Measurements from ENCODE around the gene NR5A2.
A peak's percentile ranks its signal among the peaks of the same experiment; 100 is the strongest.

Gene NR5A2

DNA sequence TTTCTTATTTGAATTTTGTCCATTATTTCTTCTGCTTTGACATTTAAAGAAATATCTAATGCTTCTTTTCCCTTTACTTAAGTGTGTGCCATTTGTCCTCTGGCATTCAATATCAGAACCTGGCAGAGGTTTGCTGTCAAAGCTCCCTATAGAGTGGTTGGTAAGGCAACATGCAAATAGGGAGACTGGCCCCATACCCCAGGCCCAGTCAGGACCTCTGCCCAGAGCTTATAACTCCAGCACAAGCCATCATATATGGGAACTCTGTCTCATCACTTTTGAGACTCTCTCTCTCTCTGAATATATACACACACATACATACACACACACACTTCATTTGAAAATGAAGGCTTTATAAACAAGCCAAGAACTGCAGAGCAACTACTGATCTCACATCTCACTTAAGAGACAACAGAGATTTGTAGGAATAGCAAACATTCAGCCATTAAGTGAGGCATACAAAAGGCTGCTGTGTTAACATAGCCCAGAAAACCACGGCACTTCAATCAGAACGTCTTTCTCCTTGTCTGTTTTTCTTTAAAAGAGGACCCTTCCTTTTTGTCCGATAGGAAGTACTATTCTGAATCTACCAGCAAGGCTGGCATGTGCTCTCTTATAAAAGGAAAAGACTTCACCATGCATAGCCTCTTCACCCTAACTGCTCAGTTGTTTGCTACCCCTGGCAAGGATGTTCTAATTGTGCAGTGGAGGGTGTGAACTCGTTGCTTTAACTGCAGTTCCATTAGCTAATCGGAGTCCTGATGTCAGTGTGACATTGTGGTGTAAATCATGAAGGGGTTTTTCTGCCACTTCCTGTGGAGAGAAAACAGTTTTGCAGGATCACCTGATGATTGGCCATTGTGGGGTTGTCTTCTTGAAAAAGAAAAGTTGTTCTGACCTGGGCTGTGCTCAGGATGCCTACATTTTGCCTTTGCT is 101.7 kb downstream of the NR5A2 start:
- DNase-seq, result no peak

DNA sequence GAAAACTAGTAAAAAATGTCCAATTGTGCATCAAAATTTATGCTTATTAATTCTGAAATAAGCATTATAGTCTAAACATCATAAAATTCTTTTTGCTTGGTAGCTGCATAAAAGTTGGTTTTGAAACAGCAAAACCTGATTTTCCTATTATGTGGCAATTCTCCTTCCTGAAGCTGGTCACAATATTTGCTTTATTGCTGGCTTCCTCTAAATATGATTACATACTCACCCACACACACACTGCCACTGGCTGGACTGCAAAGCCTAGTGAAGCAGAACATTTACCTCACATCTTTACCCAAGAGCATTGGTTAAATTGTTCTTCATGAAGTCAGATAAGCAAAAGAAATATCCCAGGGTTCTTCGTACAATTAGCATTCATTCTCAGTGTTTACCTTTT is 103.0 kb downstream of the NR5A2 start:
- DNase-seq, result no peak

DNA sequence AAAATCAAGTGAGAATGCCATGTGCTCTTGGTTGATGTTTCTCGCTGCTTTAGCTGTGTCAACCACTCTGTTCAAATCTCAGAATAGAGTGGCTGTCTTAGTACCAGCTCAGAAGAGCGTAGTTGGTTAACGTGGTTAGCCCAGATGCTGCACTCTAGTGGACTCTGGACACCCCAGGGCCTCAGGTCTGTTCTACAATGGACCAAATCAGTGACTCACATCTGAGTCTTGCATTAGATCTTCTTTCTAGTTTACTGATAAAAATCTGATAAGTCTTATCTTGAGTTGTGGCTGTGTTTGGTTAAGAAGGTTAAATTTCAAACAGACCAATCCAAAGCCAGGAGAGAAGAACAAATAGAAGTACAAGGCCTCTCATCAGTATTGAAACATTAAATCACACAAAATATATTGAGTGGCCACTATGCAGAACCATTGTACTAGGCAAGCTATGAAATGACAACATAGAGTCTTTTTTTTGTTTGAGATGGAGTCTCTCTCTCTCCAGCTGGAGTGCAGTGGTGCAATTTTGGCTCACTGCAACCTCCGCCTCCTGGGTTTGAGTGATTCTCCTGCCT is 104.1 kb downstream of the NR5A2 start:
- no peak for DNase-seq

DNA sequence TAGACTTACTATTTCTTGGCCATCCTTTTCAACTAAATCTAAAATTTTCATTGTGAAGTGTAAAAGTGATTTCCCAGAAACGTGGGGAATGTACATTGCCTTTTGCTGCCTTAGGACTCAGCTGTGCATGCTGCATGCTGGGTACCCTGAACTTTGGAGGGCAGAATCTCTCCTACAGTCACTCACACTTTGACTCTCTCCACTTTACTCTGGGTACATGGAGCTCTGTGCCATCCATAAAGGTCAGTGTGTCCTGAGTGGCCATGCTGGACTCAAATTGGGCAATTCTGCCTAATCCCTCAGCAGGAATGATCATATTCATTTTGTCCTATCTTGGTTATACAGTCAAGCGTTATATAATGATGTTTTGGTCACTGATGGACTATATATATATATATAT is 105.6 kb downstream of the NR5A2 start:
- no peak for DNase-seq

DNA sequence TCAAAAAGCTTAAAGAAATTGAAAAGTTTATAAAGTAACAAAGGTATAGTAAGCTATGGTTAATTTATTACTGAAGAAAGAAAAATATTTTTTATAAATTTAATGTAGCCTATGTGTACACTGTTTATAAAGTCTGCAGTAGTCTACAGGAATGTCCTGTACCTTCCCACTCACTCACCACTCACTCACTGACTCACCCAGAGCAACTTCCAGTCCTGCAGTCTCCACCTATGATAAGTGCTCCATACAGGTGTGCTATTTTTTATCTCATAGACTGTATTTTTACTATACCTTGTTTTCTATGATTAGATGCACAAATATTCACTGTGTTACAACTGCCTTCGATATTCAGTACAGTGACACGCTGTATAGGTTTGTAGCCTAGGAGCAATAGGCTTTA is 106.6 kb downstream of the NR5A2 start:
- no peak for DNase-seq

DNA sequence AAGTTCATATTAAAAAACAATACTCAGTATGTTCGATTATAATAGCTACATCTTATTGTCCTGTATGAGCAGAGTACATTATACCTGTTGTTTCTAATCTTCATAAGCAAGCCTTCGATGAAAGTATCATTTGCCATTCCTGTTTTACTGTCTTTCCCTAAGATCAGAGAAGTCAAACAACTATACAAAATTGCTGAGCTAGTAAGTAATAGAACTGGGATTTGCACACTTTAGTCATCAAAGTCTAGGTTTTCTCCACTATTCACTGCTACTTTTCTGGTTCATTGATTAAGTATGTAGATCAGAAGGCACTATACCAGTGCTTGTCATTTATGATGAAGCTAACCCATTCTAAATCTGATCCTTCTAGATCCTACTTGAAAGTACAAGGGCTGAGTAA is 108.9 kb downstream of the NR5A2 start:
- DNase-seq, result no peak

DNA sequence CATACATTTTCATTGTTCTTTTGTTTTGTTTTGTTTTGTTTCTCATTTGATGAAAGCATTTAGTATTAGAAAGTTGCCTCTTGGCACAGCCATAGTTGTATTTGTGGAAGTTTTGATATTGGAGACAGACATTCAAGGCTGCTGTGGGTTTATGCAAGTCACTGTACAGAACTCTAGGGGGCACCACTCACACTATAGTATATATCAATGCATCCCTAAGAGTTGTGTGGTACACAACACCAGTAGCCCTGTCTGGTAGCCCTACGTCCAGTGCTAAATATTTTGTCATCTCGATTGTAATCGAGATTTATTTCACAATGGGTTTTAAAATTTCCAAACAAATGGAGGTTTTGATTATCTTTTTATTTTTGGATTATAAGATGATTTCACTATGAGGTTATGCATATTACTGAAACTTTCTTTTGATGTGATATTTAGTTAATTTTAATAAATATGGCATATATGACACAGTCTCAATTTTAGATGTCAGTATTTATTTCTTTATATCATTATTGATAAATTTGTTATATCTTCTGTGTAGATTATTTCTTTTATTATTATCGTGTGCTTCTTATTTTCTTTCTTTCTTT is 112.2 kb downstream of the NR5A2 start:
- no peak for DNase-seq

DNA sequence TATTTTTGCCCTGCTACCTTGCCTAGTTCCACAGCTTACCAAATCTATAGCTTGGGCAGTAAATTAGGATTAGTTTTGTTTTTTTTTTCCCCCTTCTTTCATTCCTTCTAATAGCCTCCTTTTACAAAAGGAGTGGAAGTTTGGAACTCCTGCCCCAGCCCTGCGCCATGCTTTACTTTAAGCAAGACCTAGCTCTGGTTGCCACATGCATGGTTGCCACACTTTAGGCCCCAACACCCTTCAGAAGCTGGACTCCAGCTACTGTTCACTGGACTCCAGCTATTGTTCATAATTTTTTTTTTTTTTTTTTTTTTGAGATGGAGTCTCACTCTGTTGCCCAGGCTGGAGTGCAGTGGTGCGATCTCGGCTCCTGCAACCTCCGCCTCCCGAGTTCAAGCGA is 115.8 kb downstream of the NR5A2 start:
- DNase-seq, result no peak

DNA sequence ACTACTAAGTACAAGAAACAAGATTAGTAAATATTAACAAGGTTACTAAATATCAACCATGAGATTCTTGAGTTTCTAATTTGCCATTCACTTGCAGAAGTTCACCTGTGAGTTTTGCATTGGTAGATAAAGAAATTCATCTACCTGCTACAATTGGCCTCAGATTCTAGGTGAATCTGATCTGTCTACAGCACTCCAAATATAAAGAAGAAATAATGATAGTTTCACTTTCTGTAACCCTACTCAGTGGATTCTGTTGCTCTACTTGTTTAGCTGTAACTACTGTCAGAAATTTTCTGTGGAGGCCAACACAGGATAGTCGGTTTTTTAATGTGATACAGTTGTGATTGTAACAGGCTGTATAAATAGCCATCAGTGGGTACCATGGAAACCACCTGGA is 118.6 kb downstream of the NR5A2 start:
- DNase-seq, result no peak

DNA sequence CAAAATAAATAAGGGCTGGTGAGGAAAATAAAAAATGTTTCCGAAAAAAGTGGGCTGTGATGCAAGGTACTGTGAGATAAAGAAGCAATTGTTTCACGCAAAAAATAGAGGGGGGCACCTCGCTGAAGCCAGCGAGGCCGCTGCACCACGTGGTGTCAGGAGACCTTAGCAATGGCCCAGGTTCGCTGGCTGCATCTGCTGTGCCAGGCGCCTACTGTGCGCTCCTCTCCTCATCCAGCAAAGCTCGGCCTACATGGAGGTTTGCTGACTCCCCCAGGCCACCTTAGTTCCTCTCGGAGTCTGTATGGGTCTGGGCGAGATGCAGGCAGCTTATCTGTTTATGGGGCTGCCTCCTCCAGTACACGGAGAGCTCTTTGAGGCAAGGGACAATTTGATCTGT is 119.6 kb downstream of the NR5A2 start:
- no peak for DNase-seq

DNA sequence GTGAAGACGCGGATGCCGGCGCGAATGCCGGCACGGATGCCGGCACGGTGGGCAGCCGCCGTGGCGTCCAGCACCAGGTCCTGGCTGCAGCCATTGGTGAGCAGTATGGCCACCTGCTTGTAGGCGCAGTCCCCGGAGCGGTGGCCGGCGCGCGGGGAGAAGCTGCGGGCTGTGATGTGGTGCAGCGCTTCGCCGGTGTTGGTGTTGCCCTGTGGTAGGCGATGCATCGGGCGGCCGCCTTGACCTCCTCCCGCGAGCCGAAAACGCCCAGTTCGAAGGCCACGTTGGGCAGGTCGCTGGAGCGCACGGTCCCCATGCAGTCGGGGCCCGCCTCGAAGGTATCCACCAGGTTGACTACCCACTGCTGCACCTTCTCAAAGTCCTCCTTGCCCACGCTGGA is 120.2 kb downstream of the NR5A2 start:
- DNase-seq, result no peak

DNA sequence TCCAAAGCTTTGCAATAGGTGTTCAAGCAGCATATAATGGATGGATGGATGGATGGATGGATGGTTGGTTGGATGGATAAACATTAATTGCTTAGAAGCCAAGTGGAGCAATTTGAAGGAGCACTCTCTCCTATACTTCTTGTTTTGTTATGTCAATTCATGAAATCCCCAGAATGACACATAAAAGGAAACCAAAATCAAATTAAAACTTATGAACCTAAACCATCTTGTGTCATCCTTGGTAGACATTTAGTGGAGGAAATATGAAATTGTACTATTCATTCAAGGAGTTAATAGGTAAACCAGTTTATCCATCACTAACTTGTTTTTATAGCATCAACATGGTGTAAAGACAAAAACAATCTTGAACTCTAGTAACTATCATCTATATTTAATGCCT is 122.5 kb downstream of the NR5A2 start:
- no peak for DNase-seq

DNA sequence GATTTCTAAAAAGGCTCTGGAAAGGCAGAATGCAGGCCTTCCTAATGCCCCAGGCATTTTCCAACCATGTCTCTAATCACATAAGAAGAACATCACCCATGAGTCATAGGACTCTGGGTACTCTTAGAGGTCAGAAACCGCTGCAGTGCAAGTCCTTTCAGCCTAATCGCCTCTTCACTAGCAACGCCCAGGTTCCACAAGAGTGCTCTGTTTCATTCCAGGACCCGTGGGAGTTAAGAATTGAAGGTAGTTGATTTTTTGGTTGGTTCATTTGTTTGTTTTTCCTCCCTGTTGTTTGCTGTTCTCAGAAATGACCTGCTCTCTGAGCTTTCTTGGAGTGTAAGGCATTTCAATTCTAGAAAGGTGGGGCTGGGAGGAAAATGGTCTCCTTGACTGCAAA is 123.2 kb downstream of the NR5A2 start:
- DNase-seq, result no peak

DNA sequence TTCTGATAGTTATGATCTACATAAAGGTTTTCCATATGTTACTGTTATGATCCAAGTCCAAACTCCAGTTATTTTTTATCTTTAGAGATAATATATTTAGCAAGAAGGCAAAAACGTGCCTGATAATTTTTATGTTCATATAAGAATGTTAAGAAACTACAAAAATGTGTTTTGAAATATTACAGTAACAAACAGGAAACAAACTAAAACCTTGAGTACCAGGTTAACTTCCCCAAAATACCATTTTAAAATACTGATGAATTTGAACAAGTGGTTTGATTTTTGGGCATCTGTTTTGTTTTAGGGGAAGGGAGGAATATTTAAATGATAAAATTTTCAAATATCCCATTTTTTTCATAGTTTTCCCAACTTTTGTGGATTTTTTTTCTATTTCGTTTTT is 124.8 kb downstream of the NR5A2 start:
- DNase-seq, result no peak

DNA sequence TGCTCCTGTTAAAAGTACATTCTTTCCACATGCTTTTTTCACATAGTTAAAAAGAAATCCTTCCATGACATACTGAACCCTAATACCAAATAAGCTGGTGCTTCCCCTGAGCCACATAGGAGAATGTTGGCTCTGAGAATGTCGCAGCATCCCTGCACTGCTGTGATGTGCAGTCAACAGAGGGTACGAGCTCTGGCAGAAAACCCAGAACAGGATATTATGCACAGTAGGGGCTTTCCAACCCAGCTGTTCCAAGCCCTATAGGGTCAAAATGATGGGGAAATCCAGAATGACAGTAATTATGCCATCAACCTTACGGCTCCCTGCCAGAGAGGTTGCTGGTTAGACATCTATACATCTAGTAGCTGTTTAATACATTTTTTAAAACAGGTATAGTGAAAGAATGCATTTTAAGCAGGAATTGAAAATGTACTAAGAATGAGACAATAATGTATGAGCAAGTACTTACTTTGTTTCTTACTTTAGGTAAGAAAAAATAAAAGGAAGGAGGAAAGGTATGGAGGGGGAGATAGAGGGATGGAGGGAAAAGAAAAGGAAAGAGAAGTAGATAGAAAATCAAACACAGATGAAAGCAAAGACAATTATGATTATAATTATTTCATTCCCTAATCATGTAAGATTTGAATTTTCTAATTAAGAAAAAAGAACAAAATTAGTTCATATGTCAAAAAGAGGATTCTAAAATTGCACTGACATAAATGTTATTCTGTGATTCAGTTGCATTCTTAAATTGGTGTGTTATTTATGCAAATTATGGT is 126.0 kb downstream of the NR5A2 start:
- peak; percentile 36 for DNase-seq

DNA sequence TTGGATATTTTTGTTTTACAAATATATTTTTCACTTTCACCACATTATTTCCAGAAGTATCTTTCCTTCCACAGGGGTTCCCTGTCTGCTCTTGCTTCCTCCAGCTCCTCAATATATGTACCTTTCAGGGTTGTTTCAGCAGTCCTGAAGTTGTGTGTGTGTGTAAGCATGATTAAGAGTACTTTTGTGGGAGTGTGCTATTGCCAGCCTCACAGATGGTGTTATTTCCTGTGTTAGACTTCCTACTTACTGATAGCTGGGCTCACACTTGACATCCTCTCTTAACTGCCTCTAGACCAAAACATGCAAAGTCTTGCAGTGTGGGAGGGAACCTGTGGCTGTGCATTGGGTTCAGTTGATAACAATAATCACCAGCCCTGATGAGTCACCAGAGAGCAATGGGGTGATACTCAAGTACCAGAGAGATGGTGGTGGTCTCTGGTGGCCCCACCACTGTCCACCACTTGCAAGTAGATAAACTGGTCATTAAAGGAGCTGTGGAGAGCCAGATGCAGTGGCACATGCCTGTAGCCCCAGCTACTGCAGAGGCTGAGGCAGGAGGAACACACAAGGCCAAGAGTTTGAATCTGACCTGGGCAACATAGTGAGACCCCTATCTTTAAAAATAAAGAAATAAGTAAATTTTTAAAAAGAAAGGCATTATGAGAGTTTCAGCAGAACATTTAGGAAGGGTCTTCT is 126.7 kb downstream of the NR5A2 start:
- DNase-seq, result peak; percentile 33

DNA sequence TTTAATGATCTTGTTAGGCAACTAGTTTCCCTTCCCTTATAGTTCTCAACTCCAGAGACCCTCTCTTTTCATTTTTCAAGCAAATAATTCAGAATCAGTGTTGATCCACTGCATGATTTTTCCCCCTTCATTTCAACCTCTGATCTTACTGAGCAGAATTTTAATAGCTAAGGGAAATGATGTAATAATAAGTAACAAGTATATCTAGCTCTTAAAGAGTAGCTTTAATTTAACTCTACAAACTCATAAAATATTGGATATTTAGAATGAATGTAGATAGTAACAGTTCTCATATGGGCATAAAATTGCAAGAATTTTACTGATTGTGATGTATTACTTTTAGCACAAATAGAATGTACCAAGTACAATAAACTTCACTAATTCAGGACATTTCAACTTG is 130.2 kb downstream of the NR5A2 start:
- DNase-seq, result no peak

DNA sequence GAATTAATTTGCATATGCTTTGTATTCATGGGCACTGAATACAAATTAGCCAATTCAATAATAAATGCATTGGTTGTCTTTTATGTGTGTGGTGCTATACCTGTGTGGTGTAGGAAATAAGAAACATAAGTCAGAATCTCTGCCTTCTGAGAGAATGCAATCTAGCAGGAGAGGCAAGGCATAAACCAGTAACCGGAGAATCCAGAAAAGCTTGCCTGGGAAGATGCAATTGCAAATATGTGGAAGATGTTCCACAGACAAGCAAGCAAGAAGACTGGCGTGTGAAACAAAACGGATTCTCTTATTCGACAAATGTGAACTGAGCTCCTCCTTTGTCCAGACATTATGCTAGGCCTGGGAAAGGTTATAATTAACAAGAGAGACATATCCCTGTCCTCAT is 134.3 kb downstream of the NR5A2 start:
- no peak for DNase-seq

DNA sequence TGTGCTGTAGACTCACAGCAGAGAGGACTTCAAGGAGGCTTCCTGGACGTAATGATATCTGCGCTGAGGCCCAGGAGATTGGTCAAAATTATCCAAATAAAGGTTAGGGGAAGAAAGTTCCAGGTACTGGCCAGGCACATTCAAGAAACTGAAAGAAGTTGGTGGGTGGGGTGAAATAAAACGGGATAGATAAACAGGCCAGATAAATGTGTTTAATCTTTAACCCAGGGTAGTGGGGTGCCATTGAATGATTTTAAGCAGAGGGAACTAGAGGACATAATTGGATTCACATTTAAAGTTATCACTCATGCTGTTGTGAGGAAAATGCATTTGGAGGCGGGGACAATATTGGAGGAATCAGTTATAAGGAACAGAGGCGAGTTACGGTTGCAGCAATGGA is 134.7 kb downstream of the NR5A2 start:
- DNase-seq, result no peak

DNA sequence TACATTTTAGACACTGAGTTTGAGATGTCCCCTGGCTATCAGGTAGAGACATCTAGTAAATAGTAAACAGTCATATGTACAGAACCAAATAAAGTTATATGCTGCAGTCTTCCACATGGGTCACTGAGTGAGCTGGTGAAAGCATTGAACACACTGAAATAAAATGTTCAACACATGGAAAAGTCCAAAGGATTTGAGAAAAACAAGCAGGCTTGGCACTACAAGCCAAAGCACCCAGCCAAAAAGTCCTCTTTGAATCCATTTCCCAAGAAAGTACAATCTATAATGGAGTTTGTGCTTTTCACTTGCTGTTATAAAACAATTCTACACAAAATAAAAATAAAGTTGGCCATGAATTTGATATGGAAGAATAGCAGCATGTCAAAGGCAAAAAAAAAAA is 135.4 kb downstream of the NR5A2 start:
- DNase-seq, result no peak

DNA sequence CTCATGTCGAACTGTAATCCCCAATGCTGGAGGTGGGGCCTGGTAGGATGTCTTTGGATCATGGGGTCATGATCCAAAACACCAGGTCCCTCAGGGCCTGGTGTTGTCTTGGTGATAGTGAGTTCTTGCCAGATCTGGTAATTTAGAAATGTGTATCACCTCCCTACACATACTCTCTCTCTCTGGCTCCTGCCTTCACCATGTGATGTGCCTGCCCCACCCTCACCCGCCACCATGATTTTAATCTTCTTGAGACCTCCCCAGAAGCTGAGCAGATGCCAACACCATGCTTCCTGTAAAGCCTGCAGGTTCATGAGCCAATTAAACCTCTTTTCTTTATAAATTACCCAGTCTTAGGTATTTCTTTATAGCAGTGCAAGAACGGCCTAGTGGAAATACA is 136.4 kb downstream of the NR5A2 start:
- DNase-seq, result no peak

DNA sequence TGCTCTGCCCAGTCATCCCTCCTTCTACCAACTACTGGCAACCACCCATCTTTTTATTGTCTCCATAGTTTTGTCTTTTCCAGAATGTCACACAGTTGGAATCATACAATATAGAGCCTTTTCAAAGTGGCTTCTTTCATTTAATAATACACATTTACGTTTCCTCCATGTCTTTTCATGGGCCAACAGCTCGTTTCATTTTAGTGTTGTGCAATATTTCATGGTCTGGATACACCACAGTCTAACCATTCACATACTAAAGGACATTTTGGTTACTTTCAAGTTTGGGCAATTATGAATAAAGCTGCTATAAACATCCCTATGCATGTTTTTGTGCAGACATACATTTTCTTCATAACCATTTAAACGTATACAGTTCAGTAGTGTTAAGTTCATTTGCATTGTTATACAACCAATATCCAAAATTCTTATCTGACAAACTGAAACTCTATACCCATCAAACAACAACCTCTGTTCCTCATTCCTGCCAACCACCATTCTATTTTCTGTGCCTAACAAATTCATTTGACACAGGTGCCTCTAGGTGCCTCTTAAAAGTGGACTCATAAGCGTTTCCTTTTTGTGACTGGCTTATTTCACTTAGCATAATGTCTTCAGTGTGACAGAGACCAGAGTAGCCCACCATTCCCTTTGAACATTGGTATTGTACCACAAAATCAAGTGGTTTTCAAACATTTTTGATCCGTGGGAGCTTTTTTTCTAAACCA is 138.1 kb downstream of the NR5A2 start:
- DNase-seq, result no peak

Data from stimulated activated naive CD4-positive, alpha-beta T cell treated with Interleukin-2 at 50 U/mL for 16 hours (primary cell).